DMS153 treated with DMSO at 0.1 percent for 48 hours (cell line): Measurements from ENCODE around the gene GPANK1.

Experiments used
- DNase-seq: peaks from one replicate; lab custom pipeline; 2025; ENCODE audit not compliant: unreplicated experiment; lab: John Stamatoyannopoulos, UW

GPANK1 gene

GRCh38 chr6:31642798-31643570 lies 21.8 kb downstream of the GPANK1 start:
- DNase-seq: no peak

- no peak for DNase-seq
Observed at GRCh38 chr6:31641370-31641769, 23.4 kb downstream of the GPANK1 start.

- no peak for DNase-seq
Observed at GRCh38 chr6:31640612-31641011, 24.2 kb downstream of the GPANK1 start.

GRCh38 chr6:31639449-31639861 lies 25.3 kb downstream of the GPANK1 start:
- DNase-seq: no peak

- no peak for DNase-seq
Observed at GRCh38 chr6:31639043-31639442, 25.8 kb downstream of the GPANK1 start.

GRCh38 chr6:31636698-31637596 lies 27.9 kb downstream of the GPANK1 start:
- no peak for DNase-seq

- no peak for DNase-seq
Observed at GRCh38 chr6:31634969-31635575, 29.7 kb downstream of the GPANK1 start.

- DNase-seq: no peak
Observed at GRCh38 chr6:31634131-31634530, 30.7 kb downstream of the GPANK1 start.

GRCh38 chr6:31633447-31633846 lies 31.4 kb downstream of the GPANK1 start:
- DNase-seq: no peak

GRCh38 chr6:31632279-31632946 lies 32.4 kb downstream of the GPANK1 start:
- no peak for DNase-seq

GRCh38 chr6:31631681-31632278 lies 33.0 kb downstream of the GPANK1 start:
- no peak for DNase-seq

- DNase-seq: no peak
Observed at GRCh38 chr6:31631209-31631608, 33.6 kb downstream of the GPANK1 start.

- no peak for DNase-seq
Observed at GRCh38 chr6:31630177-31630934, 34.4 kb downstream of the GPANK1 start.

- no peak for DNase-seq
Observed at GRCh38 chr6:31629014-31629413, 35.8 kb downstream of the GPANK1 start.

- DNase-seq: no peak
Observed at GRCh38 chr6:31627690-31628287, 37.0 kb downstream of the GPANK1 start.

GRCh38 chr6:31626952-31627351 lies 37.8 kb downstream of the GPANK1 start:
- no peak for DNase-seq

- no peak for DNase-seq
Observed at GRCh38 chr6:31624070-31624469, 40.7 kb downstream of the GPANK1 start.

GRCh38 chr6:31622684-31623091 lies 42.1 kb downstream of the GPANK1 start:
- no peak for DNase-seq

GRCh38 chr6:31621991-31622390 lies 42.8 kb downstream of the GPANK1 start:
- no peak for DNase-seq
